Left ventricle myocardium inferior (tissue), 1 donor: Measurements from ENCODE around the gene EFHC1. TPM values are rescaled to one million over a fixed set of nuclear protein-coding genes. Genes with fewer than 3 reads are reported as not detected.

Experiments
- DNase-seq: peaks from one replicate; pipeline ENCODE4 v3.0.0-alpha.2; 2020
- H3K27ac ChIP-seq: fragments of 200-600 bp; replicated peaks from 2 replicates; pipeline ENCODE4 v1.8.0; 2021
- H3K27me3 ChIP-seq: fragments of 200-600 bp; 2 replicates; pipeline ENCODE4 v1.8.0; 2021; ENCODE audit warnings: low read depth
- H3K36me3 ChIP-seq: fragments of 200-600 bp; 2 replicates; pipeline ENCODE4 v1.8.0; 2021
- H3K4me1 ChIP-seq: fragments of 200-600 bp; 2 replicates; pipeline ENCODE4 v1.8.0; 2021
- H3K4me3 ChIP-seq: fragments of 200-600 bp; 2 replicates; pipeline ENCODE4 v1.8.0; 2021; ENCODE audit warnings: mild to moderate bottlenecking, moderate library complexity
- H3K9me3 ChIP-seq: fragments of 200-600 bp; replicated peaks from 2 replicates; pipeline ENCODE4 v1.8.0; 2021
- intact Hi-C: fragments of 100-400 bp; cut with micrococcal nuclease; formaldehyde crosslinking; loops from one replicate; pipeline ENCODE4 v1.11.0; 2022
- total RNA-seq: library from RNA; stranded (reverse); fragmentation: NEBNext Ultra II Directional; extraction: Animal tissue kit (Norgen Biotek cat#: 25700); gene quantifications from one replicate; pipeline ENCODE4 v1.2.1, GENCODE V29; 2021
- TF ChIP-seq, protein P1 (sequence below): fragments of 200-600 bp; IDR thresholded peaks from 2 replicates; pipeline ENCODE4 v1.8.0; 2021; ENCODE audit warnings: antibody characterized with exemption, mild to moderate bottlenecking, borderline replicate concordance
- donor health status: DM: no; HTN: yes; CAD: no; lungs with severe emphysema.

The EFHC1 gene
- total RNA-seq, 1 donor from 2014 or later: 5.7 TPM

GRCh38 chr6:52548999-52549398 lies 128.9 kb downstream of the EFHC1 start:
- H3K27me3 ChIP-seq: no peaks in the 10 kb centered on the region
- TF ChIP-seq, protein P1, sequence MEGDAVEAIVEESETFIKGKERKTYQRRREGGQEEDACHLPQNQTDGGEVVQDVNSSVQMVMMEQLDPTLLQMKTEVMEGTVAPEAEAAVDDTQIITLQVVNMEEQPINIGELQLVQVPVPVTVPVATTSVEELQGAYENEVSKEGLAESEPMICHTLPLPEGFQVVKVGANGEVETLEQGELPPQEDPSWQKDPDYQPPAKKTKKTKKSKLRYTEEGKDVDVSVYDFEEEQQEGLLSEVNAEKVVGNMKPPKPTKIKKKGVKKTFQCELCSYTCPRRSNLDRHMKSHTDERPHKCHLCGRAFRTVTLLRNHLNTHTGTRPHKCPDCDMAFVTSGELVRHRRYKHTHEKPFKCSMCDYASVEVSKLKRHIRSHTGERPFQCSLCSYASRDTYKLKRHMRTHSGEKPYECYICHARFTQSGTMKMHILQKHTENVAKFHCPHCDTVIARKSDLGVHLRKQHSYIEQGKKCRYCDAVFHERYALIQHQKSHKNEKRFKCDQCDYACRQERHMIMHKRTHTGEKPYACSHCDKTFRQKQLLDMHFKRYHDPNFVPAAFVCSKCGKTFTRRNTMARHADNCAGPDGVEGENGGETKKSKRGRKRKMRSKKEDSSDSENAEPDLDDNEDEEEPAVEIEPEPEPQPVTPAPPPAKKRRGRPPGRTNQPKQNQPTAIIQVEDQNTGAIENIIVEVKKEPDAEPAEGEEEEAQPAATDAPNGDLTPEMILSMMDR: no peak
- H3K36me3 ChIP-seq: no peaks in the 10 kb centered on the region
- no peaks in the 10 kb centered on the region for H3K9me3 ChIP-seq
- no peak overlapping the region for H3K27ac ChIP-seq
- no peak overlapping the region for H3K4me3 ChIP-seq
- H3K4me1 ChIP-seq: peaks cover 91% of the 10 kb centered on the region
- no peak for DNase-seq
- intact Hi-C loops: no loop called here

- intact Hi-C loops: no loop called here
These were observed 129.3 kb downstream of the EFHC1 start for GRCh38 chr6:52549428-52549827.

DNA sequence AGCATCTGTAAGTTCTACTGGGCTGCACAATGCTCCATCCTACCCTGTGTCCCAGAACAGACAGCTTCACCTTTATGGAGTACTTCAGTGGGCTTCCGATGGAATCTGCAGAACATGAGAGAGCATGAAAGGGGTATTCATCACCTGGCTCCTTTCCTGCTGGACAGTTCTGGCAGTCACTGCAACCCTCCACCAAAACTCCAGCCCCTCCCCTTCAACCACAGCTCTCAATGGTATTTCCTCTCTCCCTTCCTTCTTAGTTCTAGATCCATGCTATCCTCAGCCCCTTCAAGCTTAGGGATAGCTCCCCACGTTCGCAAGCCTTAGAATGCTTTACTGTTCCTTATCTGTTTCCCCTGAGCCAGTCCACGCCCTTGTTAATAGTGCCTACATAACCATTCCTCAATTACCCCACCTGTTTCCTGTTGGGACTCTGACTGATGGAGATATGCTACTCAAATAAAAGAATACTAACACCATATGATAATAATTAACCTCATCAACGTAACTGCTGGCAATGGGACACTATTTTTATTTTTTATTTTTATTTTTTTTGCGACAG lies 130.0 kb downstream of the EFHC1 start:
- H3K27me3 ChIP-seq: no peaks in the 10 kb centered on the region
- DNase-seq: no peak
- TF ChIP-seq, protein P1: no peak
- H3K36me3 ChIP-seq: no peaks in the 10 kb centered on the region
- no peak overlapping the region for H3K27ac ChIP-seq
- no peaks in the 10 kb centered on the region for H3K9me3 ChIP-seq
- peaks cover 80% of the 10 kb centered on the region for H3K4me1 ChIP-seq
- intact Hi-C loops: no loop called here
- no peak overlapping the region for H3K4me3 ChIP-seq

More at GRCh38 chr6:52549428-52549827, 129.3 kb downstream of the EFHC1 start:
- H3K4me3 ChIP-seq: no peak overlapping the region
- DNase-seq: no peak
- no peak overlapping the region for H3K27ac ChIP-seq
- no peaks in the 10 kb centered on the region for H3K9me3 ChIP-seq
- peaks cover 87% of the 10 kb centered on the region for H3K4me1 ChIP-seq
- no peaks in the 10 kb centered on the region for H3K36me3 ChIP-seq
- TF ChIP-seq, protein P1: no peak
- H3K27me3 ChIP-seq: no peaks in the 10 kb centered on the region

GRCh38 chr6:52550870-52551269 lies 130.7 kb downstream of the EFHC1 start:
- Histone ChIP-seq H3K27ac (peak overlapping the region; percentile 83), H3K4me1 (peaks cover 77% of the 10 kb centered on the region), H3K27me3 (no peaks in the 10 kb centered on the region), H3K36me3 (no peaks in the 10 kb centered on the region), H3K4me3 (no peak overlapping the region), H3K9me3 (no peaks in the 10 kb centered on the region)
- TF ChIP-seq, protein P1: no peak
- intact Hi-C loops: no loop called here
- no peak for DNase-seq

DNA sequence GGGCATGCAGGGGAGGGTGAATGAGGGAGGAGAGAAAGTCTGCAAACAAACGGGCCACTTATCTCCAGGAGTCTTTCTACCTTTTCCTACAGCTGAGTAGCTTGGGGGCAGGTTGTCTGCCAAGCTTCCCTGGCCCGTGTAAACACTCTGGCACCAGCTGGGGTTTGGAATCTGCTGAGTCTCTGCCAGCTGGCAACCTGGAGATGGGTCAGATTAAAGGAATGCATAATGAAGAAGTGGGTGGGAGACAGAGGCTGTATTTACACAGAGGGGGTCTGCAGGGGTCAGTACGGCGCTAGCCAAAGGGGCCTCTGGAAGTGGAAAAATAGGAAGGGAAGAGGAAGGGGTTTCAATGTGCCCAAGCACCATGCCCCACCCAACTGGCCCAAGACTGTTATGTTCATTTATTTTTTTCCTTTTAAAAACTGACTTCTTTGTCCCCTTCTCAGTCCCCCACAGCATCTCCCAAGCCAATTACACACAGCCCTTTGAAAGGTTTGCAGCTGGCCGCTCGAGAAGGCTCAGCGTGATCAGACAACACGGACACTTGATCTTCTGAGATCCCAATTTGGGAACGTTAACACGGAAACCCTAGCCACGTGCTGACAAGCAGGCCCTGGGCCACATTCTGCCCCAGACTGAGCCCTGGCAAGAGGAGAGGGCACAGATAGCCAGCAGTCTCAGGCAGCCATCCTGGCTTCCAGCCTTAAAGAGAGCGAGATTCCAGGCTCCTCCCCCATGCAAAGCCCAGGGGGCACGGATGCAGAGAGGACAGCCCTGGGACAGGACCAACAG lies 131.5 kb downstream of the EFHC1 start:
- peak; percentile 58 for DNase-seq
- intact Hi-C loops: no loop called here
- Histone ChIP-seq H3K36me3 (no peaks in the 10 kb centered on the region), H3K9me3 (no peaks in the 10 kb centered on the region), H3K27ac (peak overlapping the region; percentile 83), H3K4me3 (peak overlapping the region; percentile 34), H3K27me3 (no peaks in the 10 kb centered on the region), H3K4me1 (peaks cover 71% of the 10 kb centered on the region)
- TF ChIP-seq, protein P1: no peak
